GM18526 (cell line): ENCODE results near the gene CASZ1.

ENCODE experiments used
- POLR2A ChIP-seq: IDR thresholded peaks from 3 replicates; pipeline ENCODE4 v1.6.1; 2011; ENCODE audit not compliant: insufficient read length; ENCODE audit errors: extremely low read depth

Gene CASZ1

DNA sequence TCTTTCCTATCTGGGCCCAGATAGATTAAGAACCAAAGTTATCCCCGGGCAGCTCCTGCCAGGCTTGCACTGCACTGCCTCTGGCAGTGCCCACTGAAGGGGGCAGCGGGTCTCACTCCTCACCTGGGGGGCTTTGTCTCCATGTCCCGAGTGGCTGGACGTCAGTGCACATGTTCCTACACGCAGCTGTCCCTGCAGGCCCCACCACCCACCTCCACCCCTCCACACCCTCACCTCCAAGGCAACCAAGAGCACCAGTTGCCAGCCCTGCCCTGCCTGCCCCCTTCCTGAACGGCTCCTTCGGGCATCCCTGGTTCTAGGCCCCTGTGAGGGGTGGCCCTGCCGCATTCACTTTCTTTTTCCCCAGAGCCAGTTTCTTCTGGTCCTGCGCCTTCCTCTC is 174.5 kb downstream of the CASZ1 start:
- TF ChIP-seq POLR2A = no peak

DNA sequence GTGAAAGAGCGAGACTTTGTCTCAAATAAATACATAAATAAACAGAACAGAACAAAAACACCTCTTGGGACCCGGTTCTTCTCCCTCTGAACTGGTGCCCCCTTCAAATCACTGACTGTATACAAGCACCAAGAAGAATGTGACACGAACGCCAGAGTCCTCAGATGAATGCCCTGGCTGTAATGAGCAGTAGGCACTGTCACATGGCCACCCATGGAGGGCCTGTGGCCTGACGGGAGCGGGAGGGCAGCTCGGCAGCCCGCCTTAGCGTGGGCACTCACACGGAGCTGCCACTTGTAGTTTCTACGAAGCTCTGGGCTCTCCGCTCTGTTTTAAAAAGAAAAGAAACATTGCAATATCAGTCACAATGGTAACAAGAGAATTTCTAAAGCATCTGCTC is 175.7 kb downstream of the CASZ1 start:
- no peak for TF ChIP-seq POLR2A

DNA sequence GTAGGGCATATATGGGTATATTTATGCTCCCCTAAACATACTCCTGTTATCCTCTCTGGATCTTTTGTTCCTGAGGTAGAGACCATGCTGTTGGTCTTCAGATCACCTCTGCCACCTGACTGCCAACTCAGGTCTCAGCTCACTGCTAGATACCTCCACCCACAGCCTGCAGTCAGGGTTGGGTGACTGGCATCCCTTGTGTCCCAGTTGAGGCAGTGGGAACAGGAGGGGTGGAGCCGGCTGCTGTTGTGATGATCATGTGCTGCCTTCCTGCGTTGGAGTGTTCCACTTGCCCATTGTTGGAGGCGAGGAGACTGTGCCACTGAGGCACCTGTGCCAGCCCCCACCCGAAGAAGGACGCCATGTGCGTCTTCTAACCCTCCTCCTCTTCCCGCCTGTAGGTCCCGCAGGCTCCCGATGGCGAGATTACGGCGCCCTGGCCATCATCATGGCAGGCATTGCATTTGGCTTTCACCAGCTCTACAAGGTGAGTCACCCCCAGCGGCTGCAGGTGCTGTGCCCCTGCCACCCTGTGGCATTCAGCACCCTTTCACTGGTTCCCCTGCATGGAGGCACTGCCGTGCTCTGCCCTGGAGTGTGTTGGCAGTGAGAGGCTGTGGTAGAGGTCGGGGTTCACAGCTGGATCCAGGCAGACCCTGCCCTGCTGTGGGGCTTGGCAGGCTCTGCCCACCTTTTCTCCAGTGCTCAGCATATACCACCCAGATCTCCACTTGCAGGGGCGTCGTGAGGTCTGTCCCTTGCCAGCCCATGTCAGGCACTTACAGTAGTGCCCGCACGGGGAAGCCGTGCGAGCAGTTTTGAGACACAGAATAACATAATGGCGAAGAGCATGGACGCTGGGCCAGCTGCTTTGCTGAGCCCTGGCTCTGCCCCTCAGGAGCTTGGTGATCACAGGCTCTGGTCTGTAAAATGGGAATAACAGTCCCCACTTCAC is 178.2 kb downstream of the CASZ1 start:
- no peak for TF ChIP-seq POLR2A

DNA sequence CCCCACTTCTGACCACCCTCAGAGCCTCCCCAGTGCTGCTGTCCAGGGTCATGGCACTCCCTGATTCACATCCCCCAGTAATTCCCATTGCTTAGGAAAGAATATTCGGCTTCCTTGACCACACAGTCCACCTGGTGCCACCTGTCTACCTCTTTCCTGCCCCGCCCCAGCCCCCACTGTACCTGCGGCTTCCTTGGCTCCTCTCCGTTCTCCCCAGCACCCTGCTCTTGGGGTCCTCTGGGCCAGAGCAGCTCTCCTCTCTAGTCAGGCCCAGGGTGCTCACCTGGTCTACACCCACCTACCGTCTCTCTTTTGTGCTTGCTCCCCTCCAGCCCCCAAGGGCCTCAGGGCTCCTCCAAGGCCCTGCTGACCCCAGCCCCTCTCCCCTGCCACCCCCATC is 179.1 kb downstream of the CASZ1 start:
- no peak for TF ChIP-seq POLR2A

DNA sequence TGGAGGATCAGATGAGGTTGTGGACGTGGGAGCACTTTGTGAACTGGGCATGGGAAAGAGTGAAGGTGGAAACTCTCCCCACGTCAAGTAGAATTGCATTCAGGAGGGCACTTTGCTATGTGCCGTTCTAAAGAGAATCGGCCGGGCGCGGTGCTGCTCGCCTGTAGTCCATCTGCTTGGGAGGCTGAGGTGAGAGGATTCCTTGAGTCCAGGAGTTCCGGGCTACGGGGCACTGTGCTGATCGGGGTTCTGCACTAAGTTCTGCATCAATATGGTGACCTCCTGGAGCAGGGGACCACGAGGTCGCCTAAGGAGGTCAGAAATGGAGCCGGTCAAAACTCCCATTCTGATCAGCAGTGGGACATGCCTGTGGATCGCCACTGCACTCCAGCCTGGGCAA is 179.8 kb downstream of the CASZ1 start:
- TF ChIP-seq POLR2A = no peak

DNA sequence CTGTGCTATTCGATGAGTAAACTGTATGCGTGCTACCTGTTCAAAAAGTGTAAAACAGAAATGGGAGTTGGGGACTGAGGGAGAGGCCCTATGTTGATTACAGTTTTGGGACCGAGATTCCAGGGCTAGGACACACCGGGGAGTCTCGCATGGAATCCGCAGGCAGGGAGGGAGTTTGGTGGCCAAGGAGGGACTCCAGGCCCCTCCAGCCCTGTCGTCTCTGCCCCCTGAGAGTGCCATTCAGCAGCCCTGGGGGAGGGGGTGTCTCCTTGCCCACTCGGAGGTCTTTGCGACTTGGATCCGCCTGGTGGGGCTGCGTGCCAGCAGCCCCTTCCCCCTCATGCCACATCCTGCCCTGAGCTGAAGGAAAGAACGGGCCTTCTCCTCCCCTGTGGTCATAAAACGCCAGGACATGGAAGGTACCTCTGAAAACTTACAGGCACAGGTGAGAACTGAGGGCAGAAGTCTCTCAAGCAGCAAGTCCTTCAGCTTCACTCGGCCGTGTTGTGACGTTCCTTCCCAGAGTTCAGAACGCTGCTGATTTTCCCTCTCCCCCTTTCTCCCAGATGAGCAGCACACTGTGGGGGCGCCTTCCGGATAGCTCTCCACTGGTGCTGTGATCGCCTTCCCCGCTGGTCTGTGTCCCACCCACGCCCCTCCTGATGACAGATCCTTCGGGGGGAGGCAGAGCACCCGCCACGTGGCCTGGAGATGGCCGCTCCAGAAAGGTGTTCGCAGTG is 180.3 kb downstream of the CASZ1 start:
- TF ChIP-seq POLR2A = no peak

DNA sequence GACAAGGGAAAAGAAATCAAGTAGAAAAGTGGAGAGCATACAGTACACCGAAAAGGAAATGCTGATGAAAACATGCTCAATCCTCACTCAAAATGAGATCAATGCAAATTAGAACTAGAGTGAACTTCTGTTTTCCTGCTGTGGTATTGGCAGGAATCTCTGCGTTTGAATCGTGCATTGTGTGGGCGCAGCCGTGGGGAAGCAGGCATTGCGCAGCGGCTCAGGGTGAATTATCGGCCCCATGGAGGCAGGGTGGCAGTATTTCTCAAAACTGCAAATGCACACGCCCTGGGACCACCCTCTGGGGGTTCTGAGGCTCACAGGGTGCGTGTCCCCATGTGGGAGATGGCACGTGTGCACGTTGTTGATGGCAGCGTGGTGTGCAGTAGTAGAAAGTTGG is 181.1 kb downstream of the CASZ1 start:
- TF ChIP-seq POLR2A = no peak

DNA sequence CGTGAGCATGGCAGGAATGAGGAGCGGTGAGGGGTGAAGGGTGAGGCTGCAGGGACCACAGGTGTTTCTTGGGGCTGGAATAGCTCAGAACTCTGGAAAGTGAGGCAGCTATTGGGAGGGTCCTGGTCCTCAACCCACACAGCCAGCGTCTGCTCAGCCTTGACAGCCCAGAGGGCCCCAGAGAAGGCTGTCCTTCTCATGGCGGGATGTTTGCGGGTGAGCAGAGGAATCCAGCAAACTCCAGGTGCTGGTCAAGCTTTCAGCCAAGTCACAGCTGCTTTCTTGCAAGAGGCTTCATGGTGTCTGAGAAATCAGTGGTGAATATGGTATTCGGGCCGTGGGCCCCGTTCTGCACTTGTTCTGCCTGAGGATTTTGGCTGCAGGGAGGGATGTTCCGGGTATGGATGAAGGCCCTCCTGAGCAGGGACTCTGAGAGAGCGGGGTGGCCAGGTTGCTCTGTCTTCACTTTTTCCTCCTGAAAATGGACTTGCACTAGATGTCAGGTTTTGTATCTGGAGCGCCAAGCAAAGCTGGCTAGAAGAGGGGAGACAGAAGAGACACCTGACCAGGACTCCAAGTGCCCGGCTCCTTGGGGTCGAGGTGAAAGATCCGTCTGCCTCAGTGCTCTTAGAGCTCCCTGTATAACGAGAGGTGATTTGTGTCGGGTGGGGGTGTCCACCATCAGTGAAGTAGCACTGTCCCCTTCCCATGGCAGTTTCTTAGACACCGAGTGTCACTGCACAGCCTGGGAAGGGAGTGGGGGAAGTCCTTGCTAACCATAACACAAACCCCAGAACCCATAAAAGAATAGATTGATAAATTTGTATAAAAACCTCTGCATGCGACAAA is 181.8 kb downstream of the CASZ1 start:
- TF ChIP-seq POLR2A = no peak

DNA sequence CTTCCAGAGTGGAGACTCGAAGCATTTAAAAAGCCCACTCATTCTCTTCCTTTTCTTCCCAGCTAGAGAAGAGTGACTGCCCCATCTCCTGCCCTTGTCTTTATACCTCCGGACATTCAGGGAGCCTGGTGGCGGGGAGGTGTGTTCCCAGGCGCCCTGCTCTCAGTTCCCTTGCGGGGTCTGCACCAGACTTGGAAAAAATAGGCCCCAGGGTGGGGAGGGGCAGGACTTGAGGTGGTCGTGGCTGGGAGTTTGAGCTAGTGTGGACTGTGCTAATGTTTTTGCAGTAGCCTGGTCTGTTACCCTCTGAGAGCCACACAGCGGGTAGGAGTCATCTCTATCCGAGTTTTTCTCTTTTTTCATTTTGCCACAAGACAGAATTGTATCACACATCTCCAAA is 182.6 kb downstream of the CASZ1 start:
- no peak for TF ChIP-seq POLR2A

DNA sequence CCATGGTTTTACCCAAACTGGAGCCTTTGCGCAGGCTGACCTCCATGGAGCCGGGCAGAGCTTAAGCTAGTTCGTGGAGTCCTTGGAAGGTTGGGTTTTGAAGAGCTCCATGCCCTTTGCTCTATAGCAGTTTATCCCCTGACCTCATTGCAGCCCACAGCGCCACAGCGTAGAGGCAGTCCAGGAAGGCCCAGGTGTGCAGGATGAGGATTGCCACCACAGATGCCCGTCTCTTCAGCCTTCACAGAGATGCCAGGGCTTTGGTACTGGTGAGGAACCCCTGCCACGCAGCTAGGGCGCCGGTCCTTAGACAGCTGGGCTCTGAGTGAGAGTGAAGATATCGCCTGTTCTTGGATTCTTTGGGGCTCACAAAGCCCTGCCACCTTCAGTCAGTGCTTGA is 183.1 kb downstream of the CASZ1 start:
- TF ChIP-seq POLR2A = no peak

DNA sequence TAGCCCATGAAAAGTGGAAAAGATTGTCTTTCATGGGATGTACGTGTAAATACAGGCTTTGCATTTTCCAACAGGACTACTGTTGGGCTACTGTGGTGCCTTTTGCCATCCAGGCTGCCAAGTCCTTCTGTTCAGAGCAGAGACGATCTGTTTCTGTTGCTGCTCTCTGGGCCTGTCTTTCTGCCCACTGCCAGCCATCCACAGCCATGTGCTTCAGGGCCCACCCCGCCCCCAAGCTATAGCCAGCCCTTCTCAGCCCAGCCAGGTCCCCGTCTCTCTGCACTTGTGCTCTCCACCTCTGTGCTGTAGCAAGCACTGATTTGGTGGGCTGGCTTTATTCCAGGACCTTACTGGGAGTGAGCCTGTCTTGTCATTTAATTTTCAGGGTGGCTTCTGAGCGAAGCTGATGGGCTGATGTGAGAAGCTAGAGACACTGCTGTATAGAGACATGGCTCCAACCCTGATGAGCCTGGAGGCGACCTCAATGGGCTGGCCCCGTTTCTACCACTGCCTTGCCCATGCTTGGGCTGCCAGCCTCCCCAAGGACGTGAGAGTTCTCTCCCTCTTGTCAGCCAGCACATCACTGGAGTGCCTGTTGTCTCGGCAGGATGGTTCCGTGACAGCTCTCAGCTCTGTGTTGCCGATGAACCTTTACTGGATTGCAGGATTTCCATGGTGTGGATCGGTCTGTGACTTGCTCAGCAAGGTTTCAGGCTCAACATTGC is 183.8 kb downstream of the CASZ1 start:
- TF ChIP-seq POLR2A = no peak

DNA sequence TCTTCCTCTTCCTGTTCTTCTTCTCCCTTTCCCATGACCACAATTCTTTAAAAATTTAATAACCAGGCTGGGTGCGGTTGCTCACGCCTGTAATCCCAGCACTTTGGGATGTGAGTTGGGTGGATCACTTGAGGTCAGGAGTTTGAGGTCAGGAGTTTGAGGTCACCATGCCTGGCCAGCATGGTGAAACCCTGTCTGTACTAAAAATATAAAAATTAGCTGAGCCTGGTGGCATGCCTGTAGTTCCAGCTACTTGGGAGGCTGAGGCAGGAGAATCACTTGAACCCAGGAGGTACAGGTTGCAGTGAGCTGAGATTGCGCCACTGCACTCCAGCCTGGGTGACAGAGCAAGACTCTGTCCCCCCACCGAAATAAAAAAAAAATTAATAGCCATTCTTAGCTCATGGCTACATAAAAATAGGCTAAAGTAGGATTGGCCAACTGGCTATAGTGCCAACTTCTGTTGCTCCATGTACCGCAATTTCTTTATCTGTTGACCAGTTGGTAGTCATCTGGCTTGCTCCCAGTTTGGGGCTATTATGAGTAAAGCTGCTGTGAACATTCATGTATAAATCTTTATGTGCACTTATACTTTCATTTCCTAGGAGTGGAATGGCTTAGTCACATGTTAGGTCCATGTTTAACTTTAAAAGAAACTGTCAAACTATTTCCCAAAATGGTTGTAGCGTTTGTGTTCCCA is 185.4 kb downstream of the CASZ1 start:
- no peak for TF ChIP-seq POLR2A

DNA sequence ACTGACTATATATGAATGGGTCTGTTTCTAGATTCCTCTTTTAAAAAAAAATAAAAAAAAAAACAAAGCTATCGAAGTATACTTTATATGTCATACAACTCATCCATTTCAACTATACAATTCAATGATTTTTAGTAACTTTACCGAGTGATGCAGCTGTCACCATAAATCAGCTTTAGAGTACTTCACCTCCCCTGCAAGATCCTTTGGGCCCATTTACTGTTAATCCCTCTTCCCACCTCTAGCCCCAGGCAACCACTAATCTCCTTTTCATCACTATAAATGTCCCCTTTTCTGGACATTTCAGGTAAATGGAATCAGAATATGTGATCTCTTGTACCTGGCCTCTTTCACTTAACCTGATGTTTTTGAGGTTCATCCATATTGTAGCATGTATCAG is 187.8 kb downstream of the CASZ1 start:
- TF ChIP-seq POLR2A = no peak

DNA sequence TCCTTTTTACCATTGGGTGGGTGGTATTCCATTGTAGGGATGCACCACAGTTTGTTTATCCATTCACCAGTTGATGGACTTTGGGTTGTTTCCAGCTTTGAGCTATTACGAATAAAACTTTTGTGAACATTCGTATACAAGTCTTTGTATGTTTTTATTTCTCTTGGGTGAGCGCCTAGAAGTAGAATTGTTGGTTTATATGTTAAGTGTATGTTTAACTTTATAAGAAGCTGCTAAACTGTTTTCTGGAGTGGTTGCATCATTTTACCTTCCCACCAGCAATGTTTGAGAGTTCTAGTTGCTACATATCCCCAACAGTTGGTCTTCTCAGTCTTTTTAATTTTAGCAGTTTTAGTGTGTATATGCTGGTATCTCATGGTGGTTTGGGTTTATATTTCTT is 189.2 kb downstream of the CASZ1 start:
- no peak for TF ChIP-seq POLR2A
